T-helper 1 cell treated with Interleukin-12 subunit alpha and Interleukin-12 subunit beta and Interleukin-4 antibody, amounts not matched to agents 30 μg/mL and 1 μg/mL, for 36 hours (primary cell): Measurements from ENCODE around the gene C16orf54.
"Not testable (repeated sequence)": the region's sequence is repeated elsewhere in the genome, so short reads cannot be mapped to it uniquely, and the experiment has no call there.

ENCODE experiments used
- H3K27ac Mint-ChIP-seq: one replicate; pipeline ENCODE4 v1.8.0; 2021; ENCODE audit warnings: mild to moderate bottlenecking, mixed read lengths
- H3K27me3 Mint-ChIP-seq: one replicate; pipeline ENCODE4 v1.8.0; 2021; ENCODE audit warnings: low read depth, mixed read lengths
- H3K36me3 Mint-ChIP-seq: one replicate; pipeline ENCODE4 v1.8.0; 2021; ENCODE audit warnings: low read depth, mixed read lengths
- H3K4me1 Mint-ChIP-seq: one replicate; pipeline ENCODE4 v1.8.0; 2021; ENCODE audit warnings: low read depth, mixed read lengths
- H3K4me3 Mint-ChIP-seq: one replicate; pipeline ENCODE4 v1.8.0; 2021; ENCODE audit warnings: mild to moderate bottlenecking, moderate library complexity, mixed read lengths
- H3K9me3 Mint-ChIP-seq: one replicate; pipeline ENCODE4 v1.8.0; 2021; ENCODE audit warnings: mixed read lengths

The C16orf54 gene

DNA sequence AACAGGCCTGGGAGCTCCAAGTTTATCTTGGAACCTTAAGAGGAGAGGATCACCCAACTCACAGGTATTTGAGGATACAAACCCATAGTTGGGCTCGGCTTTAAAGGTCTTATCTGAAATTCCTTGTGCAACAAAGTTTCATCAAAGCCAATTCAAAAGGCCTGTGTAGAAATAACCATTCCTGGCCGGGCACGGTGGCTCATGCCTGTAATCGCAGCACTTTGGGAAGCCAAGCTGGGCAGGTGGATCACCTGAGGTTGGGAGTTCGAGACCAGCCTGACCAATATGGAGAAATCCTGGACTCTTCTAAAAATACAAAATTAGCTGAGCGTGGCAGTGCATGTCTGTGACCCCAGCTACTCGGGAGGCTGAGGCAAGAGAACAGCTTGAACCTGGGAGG lies 28.7 kb downstream of the C16orf54 start:
- no peaks in the 10 kb centered on the region for H3K9me3 Mint-ChIP-seq
- no peaks in the 10 kb centered on the region for H3K36me3 Mint-ChIP-seq
- no peak overlapping the region for H3K27ac Mint-ChIP-seq
- H3K4me1 Mint-ChIP-seq: peaks cover 8% of the 10 kb centered on the region
- peaks cover 11% of the 10 kb centered on the region for H3K27me3 Mint-ChIP-seq
- H3K4me3 Mint-ChIP-seq: no peak overlapping the region

DNA sequence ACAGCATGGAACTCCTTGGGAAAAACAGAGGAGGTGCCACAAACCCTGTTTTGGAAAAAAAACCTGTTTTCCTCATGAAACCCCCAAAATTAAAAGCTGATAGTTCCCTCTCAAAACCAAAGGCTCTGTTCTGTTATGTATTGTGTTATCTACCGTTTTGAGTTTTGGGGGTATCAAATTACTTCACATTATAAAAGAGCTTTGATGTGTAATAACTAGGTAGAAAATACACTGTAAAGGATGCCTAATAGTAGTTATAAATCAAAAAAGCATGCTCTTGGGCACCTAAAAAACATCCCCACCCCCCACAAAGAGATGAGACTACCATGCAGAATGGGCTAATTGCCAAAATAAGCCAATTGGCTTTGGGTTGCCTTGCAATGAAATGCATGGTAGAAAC lies 30.8 kb downstream of the C16orf54 start:
- H3K27me3 Mint-ChIP-seq: peaks cover 15% of the 10 kb centered on the region
- no peak overlapping the region for H3K27ac Mint-ChIP-seq
- H3K4me3 Mint-ChIP-seq: no peak overlapping the region
- peaks cover 8% of the 10 kb centered on the region for H3K4me1 Mint-ChIP-seq
- no peaks in the 10 kb centered on the region for H3K9me3 Mint-ChIP-seq
- H3K36me3 Mint-ChIP-seq: no peaks in the 10 kb centered on the region

DNA sequence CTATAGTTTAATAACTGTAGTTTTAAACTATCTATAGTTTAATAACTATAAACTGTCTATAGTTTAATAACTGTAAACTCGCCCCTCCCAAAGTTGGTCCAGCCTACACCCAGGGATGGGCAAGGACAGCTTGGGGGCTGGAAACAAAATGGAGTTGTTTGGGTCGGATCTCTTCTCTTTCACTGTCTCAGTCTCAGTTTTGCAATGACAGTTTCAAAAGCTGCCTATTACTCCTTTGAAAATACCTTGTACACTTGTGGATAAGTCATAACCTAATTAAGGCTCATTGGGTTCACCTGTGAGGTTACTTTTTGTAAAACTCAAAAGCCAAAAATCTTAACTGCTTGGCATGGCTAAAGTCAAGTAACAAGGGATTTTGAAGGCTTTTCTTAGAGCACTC lies 31.4 kb downstream of the C16orf54 start:
- peaks cover 12% of the 10 kb centered on the region for H3K4me1 Mint-ChIP-seq

DNA sequence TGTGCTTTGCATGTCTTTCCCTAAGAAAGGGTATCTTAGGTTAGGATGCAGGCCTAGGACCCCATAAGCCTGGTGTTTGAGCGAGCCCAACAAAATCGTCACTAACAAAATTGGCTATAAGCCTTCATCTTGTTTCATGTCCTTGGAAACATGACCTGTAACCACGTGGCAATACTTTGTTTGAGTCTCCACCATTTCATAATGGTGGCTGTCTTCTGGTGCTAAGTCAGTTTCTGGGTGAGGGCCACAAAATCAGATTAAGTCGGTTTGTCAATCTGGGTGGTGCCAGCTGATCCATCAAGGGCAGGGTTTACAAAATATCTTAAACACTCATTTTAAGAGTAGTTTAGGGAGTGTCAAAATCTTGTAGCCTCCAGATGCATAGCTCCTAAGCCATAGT lies 33.0 kb downstream of the C16orf54 start:
- Mint-ChIP-seq H3K9me3 (no peaks in the 10 kb centered on the region), H3K27me3 (peaks cover 22% of the 10 kb centered on the region), H3K4me1 (peaks cover 14% of the 10 kb centered on the region), H3K4me3 (no peak overlapping the region), H3K27ac (no peak overlapping the region), H3K36me3 (no peaks in the 10 kb centered on the region)

More for the DNA sequence above, 31.4 kb downstream of the C16orf54 start:
- no peaks in the 10 kb centered on the region for H3K36me3 Mint-ChIP-seq
- H3K9me3 Mint-ChIP-seq: no peaks in the 10 kb centered on the region
- H3K4me3 Mint-ChIP-seq: no peak overlapping the region
- H3K27me3 Mint-ChIP-seq: peaks cover 16% of the 10 kb centered on the region
- H3K27ac Mint-ChIP-seq: no peak overlapping the region

DNA sequence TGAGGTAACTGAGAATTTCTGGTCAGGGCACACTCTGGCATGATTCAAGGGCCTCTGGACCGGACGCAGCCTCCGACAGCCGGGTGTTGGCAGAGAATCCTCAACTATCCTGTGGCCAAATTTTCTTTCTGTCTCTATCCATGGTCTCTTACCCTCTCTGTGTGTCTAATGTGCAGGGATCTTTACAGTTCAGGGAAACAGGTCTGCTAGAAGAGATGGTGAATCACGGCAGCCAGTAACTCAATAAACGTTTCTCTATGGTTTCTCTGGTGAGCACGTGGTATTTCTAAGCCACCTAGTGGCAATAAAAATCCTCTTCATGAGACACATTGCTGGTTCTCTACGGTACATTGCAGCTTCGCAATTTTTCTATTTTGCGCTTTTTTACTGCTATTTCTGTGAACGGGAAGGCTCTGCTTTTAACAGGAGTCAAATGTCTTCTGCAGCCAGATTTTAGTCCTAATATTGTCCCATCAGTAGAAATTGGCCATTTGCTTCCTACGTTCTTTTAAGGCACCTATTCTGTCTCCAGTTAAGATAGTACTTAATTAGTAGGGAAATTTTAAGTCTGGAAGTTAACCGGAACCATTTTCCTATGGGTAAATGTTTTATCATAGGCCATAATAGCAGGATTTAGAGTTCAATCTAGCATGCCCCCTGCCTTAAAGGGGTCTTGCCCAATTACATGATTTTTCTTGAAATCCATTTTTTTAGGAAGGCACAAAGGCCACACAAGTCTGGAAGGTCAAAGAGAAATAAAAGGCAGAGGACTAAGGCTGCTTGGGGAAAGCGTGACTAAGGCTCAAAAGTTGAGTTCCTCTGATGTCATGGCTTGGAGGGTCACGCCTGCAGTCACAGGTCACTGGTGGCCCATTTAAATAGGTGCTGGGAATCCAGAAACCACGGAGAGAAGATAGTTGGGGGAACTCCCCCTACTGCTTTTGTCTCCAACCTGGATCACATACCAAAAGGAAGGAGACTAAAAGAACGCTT lies 35.3 kb downstream of the C16orf54 start:
- H3K27me3 Mint-ChIP-seq: peaks cover 25% of the 10 kb centered on the region
- no peaks in the 10 kb centered on the region for H3K9me3 Mint-ChIP-seq
- peaks cover 14% of the 10 kb centered on the region for H3K4me1 Mint-ChIP-seq
- H3K27ac Mint-ChIP-seq: no peak overlapping the region
- H3K36me3 Mint-ChIP-seq: no peaks in the 10 kb centered on the region
- H3K4me3 Mint-ChIP-seq: no peak overlapping the region

DNA sequence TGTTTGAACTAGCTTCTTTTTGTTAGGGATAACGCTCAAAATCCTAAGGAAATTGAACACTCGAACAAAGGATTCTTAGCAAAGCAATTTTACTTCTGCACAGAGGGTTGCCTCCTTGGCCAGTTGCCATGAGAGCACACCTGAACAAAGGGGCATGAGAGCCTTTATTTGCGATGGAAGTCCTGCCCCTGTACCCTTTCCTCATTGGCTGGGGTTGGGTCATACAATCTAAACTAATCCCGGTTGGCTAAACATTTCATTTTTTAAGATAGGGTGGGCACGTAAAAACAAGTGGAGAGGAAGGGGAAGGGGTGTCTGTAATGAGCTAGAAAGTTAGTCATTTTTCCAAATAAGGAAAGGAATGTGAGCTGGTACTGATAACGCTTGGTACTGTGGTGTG lies 36.1 kb downstream of the C16orf54 start:
- H3K4me3 Mint-ChIP-seq, H3K9me3 Mint-ChIP-seq, H3K36me3 Mint-ChIP-seq, H3K27ac Mint-ChIP-seq: not testable (repeated sequence)
- peaks cover 20% of the 10 kb centered on the region for H3K27me3 Mint-ChIP-seq
- H3K4me1 Mint-ChIP-seq: peaks cover 14% of the 10 kb centered on the region

DNA sequence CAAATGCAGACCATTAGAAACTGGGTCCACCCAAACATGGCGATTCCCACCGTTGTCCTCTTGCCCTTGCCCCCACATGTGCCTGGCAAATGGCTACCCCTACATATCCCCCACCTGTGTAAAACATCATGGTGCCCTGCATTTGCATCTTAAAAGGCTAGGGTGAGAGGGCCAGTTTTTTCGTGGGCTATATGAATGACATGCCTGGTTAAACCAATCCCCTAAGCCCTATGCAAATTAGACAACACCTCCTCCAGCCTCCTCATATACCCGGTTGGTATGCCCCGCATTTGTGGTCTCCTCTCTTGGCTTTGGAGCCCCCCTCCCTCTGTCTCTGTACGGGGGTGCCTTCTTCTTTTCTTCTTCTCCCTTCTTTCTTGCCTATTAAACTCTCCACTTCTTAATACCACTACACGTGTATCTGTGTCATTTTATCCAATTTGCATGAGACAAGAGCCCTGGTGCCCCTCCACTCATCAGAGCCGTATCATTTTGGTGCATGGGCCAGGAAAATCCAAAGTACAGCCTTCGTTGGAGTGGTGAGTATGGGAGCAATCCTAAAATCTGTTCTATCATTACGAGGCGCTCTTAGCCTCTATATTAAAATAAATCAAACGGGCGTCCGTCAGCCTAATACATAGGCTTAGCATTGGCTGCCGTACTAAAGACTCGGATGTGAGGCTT lies 36.7 kb downstream of the C16orf54 start:
- no peak overlapping the region for H3K4me3 Mint-ChIP-seq
- no peak overlapping the region for H3K27ac Mint-ChIP-seq
- peaks cover 18% of the 10 kb centered on the region for H3K27me3 Mint-ChIP-seq

DNA sequence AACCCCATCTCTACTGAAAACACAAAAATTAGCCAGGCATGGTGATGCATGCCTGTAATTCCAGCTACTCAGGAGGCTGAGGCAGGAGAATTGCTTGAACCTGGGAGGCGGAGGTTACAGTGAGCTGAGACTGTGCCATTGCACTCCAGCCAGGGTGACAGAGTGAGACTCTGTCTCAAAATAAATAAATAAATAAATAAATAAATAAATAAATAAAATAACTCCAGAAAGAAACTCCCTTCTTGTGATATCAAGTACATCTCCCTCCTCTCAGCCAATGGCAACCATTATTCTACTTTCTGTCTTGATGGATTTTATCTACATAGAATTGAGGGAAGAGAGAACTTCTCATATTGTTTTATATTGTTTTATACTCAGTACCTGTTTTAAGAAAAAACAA lies 38.6 kb downstream of the C16orf54 start:
- H3K4me3 Mint-ChIP-seq, H3K9me3 Mint-ChIP-seq, H3K36me3 Mint-ChIP-seq, H3K27ac Mint-ChIP-seq: not testable (repeated sequence)
- Mint-ChIP-seq H3K27me3 (peaks cover 18% of the 10 kb centered on the region), H3K4me1 (peaks cover 25% of the 10 kb centered on the region)

More for the DNA sequence above, 36.7 kb downstream of the C16orf54 start:
- H3K9me3 Mint-ChIP-seq: no peaks in the 10 kb centered on the region
- H3K4me1 Mint-ChIP-seq: peaks cover 14% of the 10 kb centered on the region
- no peaks in the 10 kb centered on the region for H3K36me3 Mint-ChIP-seq

DNA sequence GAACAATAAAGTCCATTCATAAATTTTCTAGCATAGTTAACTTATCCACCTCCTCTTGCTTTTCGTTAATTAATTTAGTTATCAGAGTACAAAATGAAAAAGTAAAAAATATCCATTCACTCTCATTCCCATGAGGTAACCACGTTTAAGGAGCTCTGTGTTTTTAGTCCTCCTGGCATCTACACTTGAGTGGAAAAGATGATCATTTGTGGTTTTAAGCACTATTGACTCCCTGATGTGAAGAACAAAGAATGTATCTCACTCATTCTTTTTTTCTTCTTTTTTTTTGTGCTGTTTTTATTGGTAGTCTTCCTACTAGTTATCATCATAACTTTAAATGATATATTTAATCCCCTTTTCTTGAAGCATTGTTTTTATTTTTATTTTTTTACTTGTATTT lies 40.8 kb downstream of the C16orf54 start:
- Mint-ChIP-seq H3K4me3 (no peak overlapping the region), H3K27me3 (peaks cover 14% of the 10 kb centered on the region), H3K27ac (no peak overlapping the region), H3K36me3 (no peaks in the 10 kb centered on the region), H3K9me3 (no peaks in the 10 kb centered on the region), H3K4me1 (peaks cover 33% of the 10 kb centered on the region)

DNA sequence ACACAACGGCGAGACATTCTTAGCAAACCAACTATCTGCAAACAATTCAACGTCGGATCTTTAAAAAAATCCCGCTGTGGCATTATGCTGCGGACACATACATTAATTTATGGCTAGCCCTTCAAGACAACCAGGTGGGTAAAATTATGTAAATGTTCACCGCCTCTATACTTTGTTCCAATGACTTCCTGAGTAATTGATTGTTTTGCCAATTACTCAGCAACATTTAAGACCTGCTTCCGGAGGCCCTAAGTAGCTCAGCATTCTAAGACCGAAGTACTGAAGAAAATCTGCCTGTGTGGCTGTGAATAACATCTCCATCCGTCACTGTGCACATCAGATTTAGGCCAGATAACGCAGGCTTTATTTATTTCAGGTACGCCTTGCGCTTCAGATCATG lies 43.5 kb downstream of the C16orf54 start:
- Mint-ChIP-seq H3K4me1 (peaks cover 33% of the 10 kb centered on the region), H3K4me3 (peak overlapping the region; percentile 81), H3K36me3 (no peaks in the 10 kb centered on the region), H3K27me3 (peaks cover 3% of the 10 kb centered on the region), H3K9me3 (no peaks in the 10 kb centered on the region), H3K27ac (peak overlapping the region; percentile 97)

DNA sequence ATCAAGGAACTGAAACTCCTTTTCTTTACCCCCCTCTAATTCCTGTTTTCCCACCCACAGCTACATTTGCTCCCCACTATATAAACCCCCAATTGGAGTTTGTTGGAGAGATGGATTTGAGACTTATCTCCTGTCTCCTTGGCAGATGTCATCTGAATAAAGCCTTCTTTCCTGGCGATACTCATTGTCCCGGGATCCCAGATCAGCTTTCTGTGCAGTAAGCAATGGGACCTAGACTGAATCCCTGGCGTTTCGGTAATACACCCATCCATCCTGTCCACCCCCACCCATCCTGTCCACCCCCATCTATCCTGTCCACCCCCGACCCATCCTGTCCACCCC lies 44.6 kb downstream of the C16orf54 start:
- peak overlapping the region; percentile 21 for H3K4me3 Mint-ChIP-seq
- H3K36me3 Mint-ChIP-seq: no peaks in the 10 kb centered on the region

DNA sequence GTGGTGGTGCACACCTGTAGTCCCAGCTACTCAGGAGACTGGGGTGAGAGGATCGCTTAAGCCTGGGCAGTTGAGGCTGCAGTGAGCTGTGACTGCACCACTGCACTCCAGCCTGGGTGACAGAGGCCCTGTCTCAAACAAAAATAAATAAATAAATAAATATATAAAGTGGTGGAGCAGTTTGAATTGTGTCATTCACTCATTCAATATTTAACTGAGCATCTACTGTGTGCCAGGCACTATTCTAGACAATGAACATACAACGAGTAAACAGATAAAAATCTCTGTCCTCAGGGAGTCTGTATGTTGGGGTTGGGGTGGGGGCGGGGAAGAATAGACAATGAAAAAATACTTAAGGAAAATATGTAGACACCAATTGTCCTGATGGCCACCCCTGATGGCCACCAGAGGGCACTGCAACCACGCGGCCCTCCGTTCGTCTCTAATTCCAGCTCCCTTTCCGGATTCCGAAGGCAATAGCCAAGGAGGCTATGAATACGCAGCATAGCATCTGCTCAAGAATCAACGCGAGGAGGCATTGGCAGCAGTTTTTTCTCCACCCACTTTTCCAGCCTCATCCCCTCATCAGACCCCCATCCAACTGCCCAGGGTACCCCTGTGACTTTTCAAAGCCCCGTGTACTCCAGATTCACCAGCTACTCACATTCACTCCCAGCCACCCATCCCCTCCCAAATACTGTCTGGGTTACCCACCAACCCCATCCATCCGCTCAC lies 45.4 kb downstream of the C16orf54 start:
- peak overlapping the region; percentile 60 for H3K4me3 Mint-ChIP-seq
- H3K27ac Mint-ChIP-seq: peak overlapping the region; percentile 97
- peaks cover 33% of the 10 kb centered on the region for H3K4me1 Mint-ChIP-seq

More for the DNA sequence above, 44.6 kb downstream of the C16orf54 start:
- peaks cover 3% of the 10 kb centered on the region for H3K27me3 Mint-ChIP-seq
- peak overlapping the region; percentile 97 for H3K27ac Mint-ChIP-seq
- H3K9me3 Mint-ChIP-seq: no peaks in the 10 kb centered on the region
- H3K4me1 Mint-ChIP-seq: peaks cover 33% of the 10 kb centered on the region

DNA sequence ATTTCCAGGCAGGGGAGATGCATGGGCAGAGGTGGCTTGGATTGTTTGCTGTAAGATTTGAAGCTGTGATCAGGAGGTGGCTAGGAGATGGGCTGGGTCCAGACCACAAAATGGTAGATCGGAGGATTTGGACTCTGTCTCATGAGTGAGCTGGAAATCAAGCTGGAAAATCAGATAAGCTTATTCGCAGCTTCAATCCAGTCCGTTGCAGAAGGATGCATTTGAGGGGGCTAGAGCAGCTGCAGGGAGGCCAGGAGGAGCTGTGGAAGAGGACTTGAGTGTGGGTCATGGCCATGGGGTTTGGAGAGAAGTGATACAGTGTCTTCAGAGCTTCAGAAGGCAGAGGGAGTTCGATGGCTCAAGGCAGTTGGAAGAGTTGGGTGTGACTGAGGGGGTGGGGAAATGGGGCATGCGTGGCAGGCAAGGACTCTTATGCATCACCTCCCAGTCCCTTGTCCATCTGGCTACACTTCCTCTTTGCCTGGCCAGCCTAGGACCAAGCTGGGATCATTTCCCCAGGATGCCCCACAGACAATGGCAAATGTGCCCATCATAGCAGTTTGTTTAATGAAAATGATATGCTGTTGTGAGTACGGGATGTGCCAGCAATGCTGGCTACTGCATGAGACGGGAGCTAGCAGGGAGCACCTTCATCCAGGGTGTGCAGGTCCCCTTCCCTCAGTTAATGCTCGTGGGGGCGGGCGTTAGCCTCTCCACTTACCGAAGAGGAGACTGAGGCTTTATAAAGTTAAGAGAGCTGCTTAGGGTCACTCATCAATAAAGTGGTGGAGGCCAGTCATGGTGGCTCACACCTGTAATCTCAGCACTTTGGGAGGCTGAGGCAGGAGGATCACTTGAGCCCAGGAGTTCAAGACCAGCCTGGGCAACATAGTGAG lies 46.2 kb downstream of the C16orf54 start:
- Mint-ChIP-seq H3K4me1 (peaks cover 33% of the 10 kb centered on the region), H3K4me3 (no peak overlapping the region), H3K36me3 (no peaks in the 10 kb centered on the region), H3K27ac (no peak overlapping the region), H3K9me3 (no peaks in the 10 kb centered on the region), H3K27me3 (no peaks in the 10 kb centered on the region)

More for the DNA sequence above, 45.4 kb downstream of the C16orf54 start:
- no peaks in the 10 kb centered on the region for H3K9me3 Mint-ChIP-seq
- H3K36me3 Mint-ChIP-seq: no peaks in the 10 kb centered on the region
- peaks cover 3% of the 10 kb centered on the region for H3K27me3 Mint-ChIP-seq
